ENCODE data around the gene PDHB.

DNA sequence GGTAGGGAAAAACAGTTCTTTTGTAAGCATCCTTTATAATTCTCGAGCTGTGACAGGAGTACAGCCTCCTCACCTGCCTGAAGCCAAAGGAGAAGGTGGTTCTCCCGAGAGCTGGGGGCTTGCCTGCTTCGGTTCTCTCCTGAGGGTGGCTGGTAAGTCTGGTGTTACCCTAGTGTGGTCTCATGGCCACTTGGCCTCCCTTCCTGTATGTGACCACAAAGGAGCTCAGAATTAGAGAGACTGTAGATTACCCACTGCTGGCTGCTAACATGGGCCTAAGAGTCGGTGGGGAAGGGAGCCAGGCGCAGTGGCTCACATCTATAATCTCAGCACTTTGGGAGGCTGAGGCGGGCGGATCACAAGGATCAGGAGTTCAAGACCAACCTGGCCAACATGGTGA lies 12.6 kb downstream of the PDHB start:
- TF ChIP-seq EZH2 (IDR thresholded peaks at IDR 0.05; ENCODE audit: low read length, missing control alignments): no peak
- TF ChIP-seq, protein P1, sequence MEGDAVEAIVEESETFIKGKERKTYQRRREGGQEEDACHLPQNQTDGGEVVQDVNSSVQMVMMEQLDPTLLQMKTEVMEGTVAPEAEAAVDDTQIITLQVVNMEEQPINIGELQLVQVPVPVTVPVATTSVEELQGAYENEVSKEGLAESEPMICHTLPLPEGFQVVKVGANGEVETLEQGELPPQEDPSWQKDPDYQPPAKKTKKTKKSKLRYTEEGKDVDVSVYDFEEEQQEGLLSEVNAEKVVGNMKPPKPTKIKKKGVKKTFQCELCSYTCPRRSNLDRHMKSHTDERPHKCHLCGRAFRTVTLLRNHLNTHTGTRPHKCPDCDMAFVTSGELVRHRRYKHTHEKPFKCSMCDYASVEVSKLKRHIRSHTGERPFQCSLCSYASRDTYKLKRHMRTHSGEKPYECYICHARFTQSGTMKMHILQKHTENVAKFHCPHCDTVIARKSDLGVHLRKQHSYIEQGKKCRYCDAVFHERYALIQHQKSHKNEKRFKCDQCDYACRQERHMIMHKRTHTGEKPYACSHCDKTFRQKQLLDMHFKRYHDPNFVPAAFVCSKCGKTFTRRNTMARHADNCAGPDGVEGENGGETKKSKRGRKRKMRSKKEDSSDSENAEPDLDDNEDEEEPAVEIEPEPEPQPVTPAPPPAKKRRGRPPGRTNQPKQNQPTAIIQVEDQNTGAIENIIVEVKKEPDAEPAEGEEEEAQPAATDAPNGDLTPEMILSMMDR (conservative IDR thresholded peaks at IDR 0.05 in 1 of 2, IDR thresholded peaks at IDR 0.05 in 1 of 2; ENCODE audit: low read depth in 1 of 2, low read length in 2 of 2): no peak
